Tibial nerve (tissue), 4 donors: ENCODE data around the gene ATP5ME. TPM values are rescaled to one million over a fixed set of nuclear protein-coding genes. Genes with fewer than 3 reads are reported as not detected.

Source experiments
- DNase-seq, 2 donors: peaks; one replicate each; pipeline ENCODE4 v3.0.0-alpha.2; 2019; ENCODE audit warnings: low spot score in 2 of 2
- H3K27ac ChIP-seq, 4 donors: fragments of 200-600 bp; sonication (generic) in 3 of 4; one replicate each; pipeline ENCODE4 v1.5.1; 2017 to 2019; ENCODE audit warnings: mild to moderate bottlenecking in 1 of 4
- H3K27me3 ChIP-seq, 2 donors: fragments of 200-600 bp; sonication (generic) in 1 of 2; one replicate each; pipeline versions ENCODE4 v1.5.1 to v1.6.0; 2017 to 2019
- H3K36me3 ChIP-seq, 3 donors: fragments of 200-600 bp; sonication (generic); one replicate each; pipeline ENCODE4 v1.5.1; 2018 to 2019
- H3K4me1 ChIP-seq, 4 donors: fragments of 200-600 bp; sonication (generic) in 3 of 4; one replicate each; pipeline ENCODE4 v1.5.1; 2017 to 2019
- H3K4me3 ChIP-seq, 4 donors: fragments of 200-600 bp; sonication (generic) in 3 of 4; one replicate each; pipeline ENCODE4 v1.5.1; 2017 to 2019; ENCODE audit warnings: mild to moderate bottlenecking in 1 of 4, moderate library complexity in 1 of 4
- H3K9me3 ChIP-seq, 4 donors: fragments of 200-600 bp; sonication (generic) in 3 of 4; one replicate each; pipeline ENCODE4 v1.5.1; 2017 to 2019
- EP300 ChIP-seq, 2 donors: sonication (generic); formaldehyde crosslinking; IDR thresholded peaks; one replicate each; pipeline ENCODE4 v1.6.1; 2017; ENCODE audit warnings: antibody characterized with exemption in 2 of 2, mild to moderate bottlenecking in 1 of 2
- POLR2A ChIP-seq, 2 donors: fragments of 450-650 bp; IDR thresholded peaks; one replicate each; pipeline ENCODE4 v1.6.1; 2017; ENCODE audit warnings: antibody characterized with exemption in 2 of 2, mild to moderate bottlenecking in 2 of 2, moderate library complexity in 2 of 2
- WGBS, 2 donors: methylation state at CpG; one replicate each; pipeline ENCODE4 v1.1.5; 2018; 5-methylcytosine and 5-hydroxymethylcytosine counted together
- total RNA-seq, 4 donors: library from RNA; depleted of rRNA; stranded (reverse); fragments of >200 nt; gene quantifications; one replicate each; pipeline ENCODE4 v1.1.0, GENCODE V29; 2016
- TF ChIP-seq, protein P1 (sequence below), 5 experiments: fragments of 200-600 bp in 3 of 5; fragments of 450-650 bp in 2 of 5; sonication (generic) in 3 of 5; IDR thresholded peaks; one replicate each; pipeline ENCODE4 v1.5.1; 2016 to 2019; ENCODE audit warnings: antibody characterized with exemption in 5 of 5, mild to moderate bottlenecking in 3 of 5, moderate library complexity in 2 of 5

Gene ATP5ME
- total RNA-seq, 4 donors from 2014 or later: 50.0 to 219 (median 139) TPM

DNA sequence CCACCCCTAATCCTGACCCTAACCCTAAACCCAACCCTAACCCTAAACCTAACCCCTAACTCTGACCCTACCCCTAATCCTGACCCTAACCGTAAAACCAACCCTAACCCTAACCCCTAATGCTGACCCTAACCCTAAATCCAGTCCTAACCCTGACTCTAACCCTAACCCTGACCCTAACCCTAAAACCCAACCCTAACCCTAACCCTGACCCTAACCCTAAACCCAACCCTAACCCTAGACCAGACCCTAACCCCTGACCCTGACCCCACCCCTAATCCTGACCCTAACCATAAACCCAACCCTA, 30.8 kb upstream of the ATP5ME start:
- WGBS, 2 donors: 84 to 86% methylated on average over 1 of the region's 1 CpG
- H3K27me3 ChIP-seq: no peaks in the 10 kb centered on the region
- peak overlapping the region; percentile 38 to 96 (median 90) for H3K4me3 ChIP-seq
- H3K36me3 ChIP-seq: peaks cover 0 to 5% (median 0%) of the 10 kb centered on the region in 3 donors
- peak overlapping the region; percentile 55 to 97 (median 79) for H3K27ac ChIP-seq
- H3K4me1 ChIP-seq: peaks cover 0 to 42% (median 16%) of the 10 kb centered on the region in 4 donors
- no peak for DNase-seq
- H3K9me3 ChIP-seq: no peaks in the 10 kb centered on the region
- TF ChIP-seq EP300 (IDR thresholded peaks at IDR 0.05) (no peak), POLR2A (IDR thresholded peaks at IDR 0.05) (no peak)
- TF ChIP-seq, protein P1, sequence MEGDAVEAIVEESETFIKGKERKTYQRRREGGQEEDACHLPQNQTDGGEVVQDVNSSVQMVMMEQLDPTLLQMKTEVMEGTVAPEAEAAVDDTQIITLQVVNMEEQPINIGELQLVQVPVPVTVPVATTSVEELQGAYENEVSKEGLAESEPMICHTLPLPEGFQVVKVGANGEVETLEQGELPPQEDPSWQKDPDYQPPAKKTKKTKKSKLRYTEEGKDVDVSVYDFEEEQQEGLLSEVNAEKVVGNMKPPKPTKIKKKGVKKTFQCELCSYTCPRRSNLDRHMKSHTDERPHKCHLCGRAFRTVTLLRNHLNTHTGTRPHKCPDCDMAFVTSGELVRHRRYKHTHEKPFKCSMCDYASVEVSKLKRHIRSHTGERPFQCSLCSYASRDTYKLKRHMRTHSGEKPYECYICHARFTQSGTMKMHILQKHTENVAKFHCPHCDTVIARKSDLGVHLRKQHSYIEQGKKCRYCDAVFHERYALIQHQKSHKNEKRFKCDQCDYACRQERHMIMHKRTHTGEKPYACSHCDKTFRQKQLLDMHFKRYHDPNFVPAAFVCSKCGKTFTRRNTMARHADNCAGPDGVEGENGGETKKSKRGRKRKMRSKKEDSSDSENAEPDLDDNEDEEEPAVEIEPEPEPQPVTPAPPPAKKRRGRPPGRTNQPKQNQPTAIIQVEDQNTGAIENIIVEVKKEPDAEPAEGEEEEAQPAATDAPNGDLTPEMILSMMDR (IDR thresholded peaks at IDR 0.05): no peak

DNA sequence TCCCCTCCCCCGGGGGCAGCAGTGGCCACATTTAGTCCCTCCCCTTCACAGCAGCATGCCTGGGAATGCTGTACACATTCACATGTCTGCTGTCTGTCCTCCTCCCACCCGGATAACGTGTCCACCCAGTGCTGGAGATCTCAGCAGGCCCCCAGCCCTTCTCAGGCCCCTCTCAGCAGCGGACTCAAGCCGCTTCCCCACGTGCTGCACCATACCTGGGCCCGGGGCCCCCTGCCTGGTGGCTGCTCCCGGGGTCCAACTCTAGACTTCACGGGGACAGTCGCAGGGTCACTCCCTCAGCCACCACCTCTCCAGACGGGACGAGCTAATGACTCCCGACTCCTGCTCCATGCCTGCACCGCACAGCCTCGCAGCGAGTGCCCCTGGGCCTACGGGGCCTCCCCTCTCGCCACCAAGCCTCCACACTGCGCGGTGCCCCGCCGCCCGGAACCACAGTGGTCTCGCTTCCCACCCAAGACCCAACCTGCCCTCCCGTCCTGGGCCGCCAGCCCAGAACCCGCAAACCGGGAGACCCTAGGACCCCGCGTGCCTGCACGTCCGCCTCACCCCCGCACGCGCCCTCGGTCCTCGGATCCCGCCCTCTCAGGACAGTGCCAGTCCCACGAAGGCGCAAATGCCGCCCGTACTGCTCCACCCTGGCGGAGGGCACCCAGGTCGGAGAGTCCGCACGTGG, 30.3 kb upstream of the ATP5ME start:
- Histone ChIP-seq H3K9me3 (no peaks in the 10 kb centered on the region), H3K4me1 (peaks cover 0 to 36% (median 16%) of the 10 kb centered on the region in 4 donors), H3K27ac (no peak overlapping the region), H3K4me3 (no peak overlapping the region), H3K27me3 (no peaks in the 10 kb centered on the region), H3K36me3 (peaks cover 0 to 5% (median 0%) of the 10 kb centered on the region in 3 donors)
- WGBS, 2 donors: 92 to 94% methylated on average over 34 to 45 of the region's 46 CpGs
- no peak for DNase-seq
- TF ChIP-seq, protein P1 (IDR thresholded peaks at IDR 0.05): no peak
- TF ChIP-seq EP300 (IDR thresholded peaks at IDR 0.05): no peak
- TF ChIP-seq POLR2A (IDR thresholded peaks at IDR 0.05): no peak

DNA sequence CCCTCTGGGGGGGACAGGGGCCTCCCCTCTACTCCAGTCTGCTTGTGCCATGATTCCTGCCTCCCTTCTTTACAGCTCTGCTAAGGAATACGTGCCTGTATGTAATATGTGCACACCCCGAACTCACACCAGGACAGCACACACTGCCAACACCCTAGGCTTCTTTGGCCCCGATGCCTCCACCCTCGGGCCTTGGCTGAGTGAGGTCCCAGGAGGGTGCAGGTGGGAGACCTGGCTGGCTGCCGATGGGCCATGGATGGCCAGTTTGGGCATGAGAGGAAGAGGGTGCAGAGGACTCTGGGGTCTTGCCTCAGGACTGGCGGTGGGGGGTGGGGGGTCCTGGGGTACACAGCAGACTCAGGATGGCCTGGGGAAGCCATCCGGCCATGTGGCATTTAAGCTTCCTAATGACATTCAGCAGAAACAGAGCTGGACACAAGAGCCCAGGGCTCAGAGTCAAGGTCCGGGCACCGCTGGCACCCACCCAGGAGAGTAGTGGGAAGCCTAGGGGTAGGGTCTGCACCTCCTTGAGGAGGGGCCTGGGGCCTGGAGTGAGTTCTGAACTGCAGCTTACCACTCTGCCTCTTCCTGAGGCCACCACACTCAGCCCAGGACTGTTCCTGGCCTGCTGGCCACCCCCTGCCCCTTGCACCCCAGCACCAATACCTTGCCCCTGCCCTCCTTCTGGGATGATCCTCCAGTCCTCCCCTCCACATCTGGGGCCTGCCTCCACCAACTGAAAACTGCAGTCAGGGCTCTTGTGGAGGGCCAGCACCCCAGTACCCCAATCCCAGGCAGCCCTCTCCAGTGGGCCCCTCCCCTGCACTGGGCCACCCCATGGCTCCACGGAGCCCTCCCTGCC, 29.5 kb upstream of the ATP5ME start:
- Histone ChIP-seq H3K27ac (no peak overlapping the region), H3K36me3 (peaks cover 0 to 3% (median 0%) of the 10 kb centered on the region in 3 donors), H3K4me3 (no peak overlapping the region), H3K27me3 (no peaks in the 10 kb centered on the region), H3K9me3 (no peaks in the 10 kb centered on the region), H3K4me1 (peaks cover 0 to 30% (median 15%) of the 10 kb centered on the region in 4 donors)
- no peak for DNase-seq
- TF ChIP-seq EP300 (IDR thresholded peaks at IDR 0.05) (no peak), POLR2A (IDR thresholded peaks at IDR 0.05) (no peak)
- TF ChIP-seq, protein P1 (IDR thresholded peaks at IDR 0.05): no peak
- 74 to 80% methylated on average over 9 to 10 of the region's 10 CpGs for WGBS, 2 donors

DNA sequence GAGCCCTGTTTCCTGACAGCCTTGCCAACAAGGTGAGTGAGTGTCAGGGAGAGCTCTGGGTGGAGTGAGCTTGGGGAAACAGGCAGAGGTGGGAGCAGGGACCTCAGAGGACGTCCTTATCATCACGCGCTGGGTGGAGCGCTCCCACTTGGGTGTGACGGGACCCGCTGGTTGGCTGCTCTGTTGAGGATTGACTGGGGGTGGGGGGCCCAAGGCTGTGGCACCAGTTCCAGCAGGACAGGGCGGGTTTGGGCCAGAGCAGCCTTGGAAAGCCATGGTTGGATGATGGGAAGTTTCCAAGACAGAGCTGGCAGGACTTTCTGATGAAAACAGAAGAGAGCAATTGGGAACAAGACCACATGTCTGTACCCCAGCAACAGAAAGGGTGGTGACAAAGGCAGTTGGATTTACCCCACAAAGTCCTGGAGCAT, 28.6 kb upstream of the ATP5ME start:
- Histone ChIP-seq H3K27ac (no peak overlapping the region), H3K36me3 (no peaks in the 10 kb centered on the region), H3K27me3 (no peaks in the 10 kb centered on the region), H3K4me1 (peaks cover 0 to 21% (median 7%) of the 10 kb centered on the region in 4 donors), H3K4me3 (no peak overlapping the region), H3K9me3 (no peaks in the 10 kb centered on the region)
- DNase-seq: no peak
- WGBS, 2 donors: 86 to 94% methylated on average over 7 of the region's 7 CpGs
- TF ChIP-seq, protein P1 (IDR thresholded peaks at IDR 0.05): no peak
- TF ChIP-seq EP300 (IDR thresholded peaks at IDR 0.05) (no peak), POLR2A (IDR thresholded peaks at IDR 0.05) (no peak)
